Lung (tissue), 12 donors: ENCODE results near the gene LTBP1. TPM values are rescaled to one million over a fixed set of nuclear protein-coding genes. Genes with fewer than 3 reads are reported as not detected.
A peak's percentile ranks its signal among the peaks of the same experiment; 100 is the strongest.

Source experiments
- ATAC-seq: fragments of 200-7000 bp; cut with Tn5 transposase; one replicate; pipeline ENCODE4 v1.9.1; 2020; ENCODE audit warnings: moderate number of reproducible peaks; ENCODE audit not compliant: insufficient read depth, low FRiP score
- DNase-seq, 3 donors: peaks; one replicate each; pipeline ENCODE4 v3.0.0-alpha.2; 2013 to 2017
- H3K27ac ChIP-seq, 2 donors: one replicate each; pipeline ENCODE4 v1.5.1; 2013; ENCODE audit warnings: mild to moderate bottlenecking in 2 of 2, moderate library complexity in 2 of 2, control low read depth in 1 of 2, inconsistent platforms in 1 of 2, low read depth in 1 of 2, low read length in 1 of 2
- H3K27me3 ChIP-seq, 3 donors: one replicate each; pipeline ENCODE4 v1.5.1; 2013; ENCODE audit warnings: low read length in 2 of 3; ENCODE audit not compliant: control insufficient read depth in 3 of 3, insufficient read depth in 3 of 3
- H3K36me3 ChIP-seq, 4 donors: one replicate each; pipeline ENCODE4 v1.5.1; 2013; ENCODE audit warnings: low read length in 4 of 4, mild to moderate bottlenecking in 1 of 4, moderate library complexity in 1 of 4; ENCODE audit not compliant: control insufficient read depth in 4 of 4, insufficient read depth in 4 of 4
- H3K4me1 ChIP-seq, 5 donors: one replicate each; pipeline ENCODE4 v1.5.1; 2013; ENCODE audit warnings: low read length in 5 of 5, mild to moderate bottlenecking in 2 of 5, moderate library complexity in 1 of 5; ENCODE audit not compliant: control insufficient read depth in 5 of 5, insufficient read depth in 5 of 5
- H3K4me3 ChIP-seq: one replicate; pipeline ENCODE4 v1.5.1; 2013; ENCODE audit warnings: mild to moderate bottlenecking, control low read depth, moderate library complexity
- H3K9ac ChIP-seq, 2 donors: one replicate each; pipeline ENCODE4 v1.5.1; 2013; ENCODE audit warnings: low read length in 2 of 2, control low read depth in 1 of 2; ENCODE audit not compliant: insufficient read depth in 1 of 2
- H3K9me3 ChIP-seq, 4 donors: one replicate each; pipeline ENCODE4 v1.5.1; 2013; ENCODE audit warnings: low read length in 3 of 4, mild to moderate bottlenecking in 1 of 4, moderate library complexity in 1 of 4; ENCODE audit not compliant: control insufficient read depth in 4 of 4, insufficient read depth in 3 of 4
- WGBS, 2 donors: extraction: QIAGEN DNeasy Blood & Tissue Kit; methylation state at CpG; one replicate each; pipeline ENCODE4 v1.1.7; 2013; 5-methylcytosine and 5-hydroxymethylcytosine counted together
- polyA plus RNA-seq, 2 donors: library from polyadenylated mRNA; stranded (reverse); fragments of 200-250 nt; gene quantifications; one replicate each; pipeline ENCODE4 v1.2.1, GENCODE V29; 2013
- total RNA-seq, 2 donors: library from RNA; depleted of rRNA in 1 of 2; stranded (reverse); fragments of >200 nt in 1 of 2; gene quantifications; one replicate each; pipeline ENCODE4 v1.2.1, GENCODE V29; 2014 to 2021
- TF ChIP-seq, protein P1 (sequence below): IDR thresholded peaks from 2 replicates; pipeline ENCODE4 v1.5.1; 2012; ENCODE audit warnings: mild to moderate bottlenecking; ENCODE audit errors: control extremely low read depth, extremely low read depth
- donor health status: control.
- donor health status: control.
- donor health status: Bipolar disorder and iron deficiency.
- donor health status: healthy.
- donor health status: DM: yes; HTN: yes; CAD: no.

The LTBP1 gene
- total and polyA plus RNA-seq, 4 donors, result 8.8 to 57.4 (median 28.6) TPM

DNA sequence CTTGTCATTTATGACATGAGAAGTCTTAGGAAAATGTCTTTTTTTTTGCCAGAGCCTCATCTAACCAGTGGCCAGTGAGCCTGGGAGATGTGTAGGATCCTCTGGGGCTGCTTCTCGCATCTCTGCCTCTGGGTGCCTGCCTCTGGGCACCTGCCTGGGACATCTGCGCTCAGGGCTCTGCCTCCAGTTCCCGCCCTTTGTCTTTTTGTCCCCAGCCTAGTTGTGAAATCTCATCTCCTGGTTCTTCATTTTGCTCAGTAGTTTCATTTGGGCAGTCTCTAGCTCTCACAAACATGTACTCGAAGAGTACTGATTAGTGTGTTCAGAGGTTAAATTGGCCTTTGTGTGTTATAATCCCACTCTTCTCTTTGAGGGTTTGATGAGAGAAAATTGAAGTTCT is 92.0 kb downstream of the LTBP1 start:
- no peak overlapping the region for H3K9ac ChIP-seq
- H3K27me3 ChIP-seq, result no peaks in the 10 kb centered on the region
- 87 to 89% methylated on average over 4 of the region's 4 CpGs for WGBS, 2 donors
- no peak overlapping the region for H3K27ac ChIP-seq
- ATAC-seq, result no peak
- H3K4me1 ChIP-seq, result peaks cover 0 to 4% (median 0%) of the 10 kb centered on the region in 5 donors
- H3K9me3 ChIP-seq, result peaks cover 0 to 3% (median 0%) of the 10 kb centered on the region in 4 donors
- DNase-seq, result no peak
- no peak overlapping the region for H3K4me3 ChIP-seq
- TF ChIP-seq, protein P1, sequence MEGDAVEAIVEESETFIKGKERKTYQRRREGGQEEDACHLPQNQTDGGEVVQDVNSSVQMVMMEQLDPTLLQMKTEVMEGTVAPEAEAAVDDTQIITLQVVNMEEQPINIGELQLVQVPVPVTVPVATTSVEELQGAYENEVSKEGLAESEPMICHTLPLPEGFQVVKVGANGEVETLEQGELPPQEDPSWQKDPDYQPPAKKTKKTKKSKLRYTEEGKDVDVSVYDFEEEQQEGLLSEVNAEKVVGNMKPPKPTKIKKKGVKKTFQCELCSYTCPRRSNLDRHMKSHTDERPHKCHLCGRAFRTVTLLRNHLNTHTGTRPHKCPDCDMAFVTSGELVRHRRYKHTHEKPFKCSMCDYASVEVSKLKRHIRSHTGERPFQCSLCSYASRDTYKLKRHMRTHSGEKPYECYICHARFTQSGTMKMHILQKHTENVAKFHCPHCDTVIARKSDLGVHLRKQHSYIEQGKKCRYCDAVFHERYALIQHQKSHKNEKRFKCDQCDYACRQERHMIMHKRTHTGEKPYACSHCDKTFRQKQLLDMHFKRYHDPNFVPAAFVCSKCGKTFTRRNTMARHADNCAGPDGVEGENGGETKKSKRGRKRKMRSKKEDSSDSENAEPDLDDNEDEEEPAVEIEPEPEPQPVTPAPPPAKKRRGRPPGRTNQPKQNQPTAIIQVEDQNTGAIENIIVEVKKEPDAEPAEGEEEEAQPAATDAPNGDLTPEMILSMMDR, result no peak
- no peaks in the 10 kb centered on the region for H3K36me3 ChIP-seq

DNA sequence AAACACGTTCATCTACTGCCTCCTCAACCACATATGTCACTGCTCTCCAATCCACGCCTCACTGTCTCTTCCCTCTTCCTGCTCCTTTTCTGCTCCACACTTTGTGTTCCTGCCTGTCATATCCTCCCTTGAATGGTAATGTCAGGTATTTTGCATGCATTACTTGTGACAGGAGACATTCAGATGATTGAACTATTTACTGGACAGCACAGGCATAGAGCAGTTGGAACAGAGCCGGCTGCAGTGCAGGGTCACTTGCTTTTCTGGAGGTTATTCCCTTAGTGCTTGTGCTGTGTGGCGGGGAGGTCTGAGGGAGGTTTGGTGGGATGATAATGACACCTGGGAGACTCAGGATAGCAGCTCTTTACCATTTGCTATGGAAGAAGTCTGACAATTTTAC is 93.8 kb downstream of the LTBP1 start:
- ATAC-seq, result no peak
- WGBS, 2 donors, result 91 to 93% methylated on average over 4 of the region's 4 CpGs

DNA sequence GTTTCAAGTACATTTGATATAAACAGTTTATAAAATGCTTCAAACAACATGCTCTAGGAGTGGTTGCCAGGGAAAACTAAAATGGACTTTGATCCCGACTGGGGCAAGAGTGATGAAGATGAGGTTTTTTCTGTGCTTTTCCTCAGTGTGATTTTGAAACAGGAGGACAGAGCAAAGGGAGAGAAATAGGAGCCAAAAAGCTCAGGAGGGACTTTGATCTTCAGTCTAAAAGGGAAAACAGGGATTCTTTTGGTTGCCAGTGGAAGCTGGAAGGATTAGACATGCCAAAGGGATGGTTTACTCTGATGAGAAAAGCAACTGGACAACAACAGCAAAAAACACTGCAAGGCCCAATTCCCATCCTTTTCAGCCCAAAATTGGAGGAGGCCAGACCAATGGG is 95.5 kb downstream of the LTBP1 start:
- WGBS, 2 donors, result 52 to 64% methylated on average over 1 of the region's 1 CpG
- no peak overlapping the region for H3K27ac ChIP-seq
- ATAC-seq, result no peak
- peaks cover 0 to 2% (median 0%) of the 10 kb centered on the region in 5 donors for H3K4me1 ChIP-seq
- peaks cover 0 to 3% (median 0%) of the 10 kb centered on the region in 4 donors for H3K9me3 ChIP-seq
- no peaks in the 10 kb centered on the region for H3K36me3 ChIP-seq
- no peak overlapping the region for H3K9ac ChIP-seq
- H3K27me3 ChIP-seq, result no peaks in the 10 kb centered on the region
- TF ChIP-seq, protein P1, result no peak
- H3K4me3 ChIP-seq, result no peak overlapping the region
- DNase-seq, result peak in 2 of 3 donors; percentile 63 to 68

More for the DNA sequence above, 93.8 kb downstream of the LTBP1 start:
- H3K4me1 ChIP-seq, result peaks cover 0 to 2% (median 0%) of the 10 kb centered on the region in 5 donors
- DNase-seq, result no peak
- no peaks in the 10 kb centered on the region for H3K36me3 ChIP-seq
- H3K9me3 ChIP-seq, result peaks cover 0 to 3% (median 0%) of the 10 kb centered on the region in 4 donors
- TF ChIP-seq, protein P1, result no peak
- no peak overlapping the region for H3K9ac ChIP-seq
- H3K27ac ChIP-seq, result no peak overlapping the region
- H3K4me3 ChIP-seq, result no peak overlapping the region
- H3K27me3 ChIP-seq, result no peaks in the 10 kb centered on the region

DNA sequence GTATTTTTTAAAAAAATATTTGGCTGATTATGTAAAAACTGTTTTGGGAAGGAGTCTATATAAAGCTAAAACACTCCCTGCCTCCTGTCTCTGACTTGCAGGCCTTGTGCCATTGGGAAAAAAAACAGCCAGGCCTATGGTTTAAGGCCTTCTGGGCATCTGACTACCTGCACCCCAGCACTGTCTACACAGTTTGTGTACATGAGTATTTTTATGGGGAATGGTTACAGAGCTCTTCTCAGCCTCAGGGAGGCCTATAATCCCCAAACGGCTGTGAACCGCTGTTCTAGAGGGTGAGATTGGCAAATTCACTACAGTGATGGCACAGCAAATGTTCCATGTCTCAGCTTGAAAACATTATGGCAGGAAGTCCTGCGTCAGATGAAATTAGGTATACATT is 96.1 kb downstream of the LTBP1 start:
- Histone ChIP-seq H3K9me3 (peaks cover 0 to 3% (median 0%) of the 10 kb centered on the region in 4 donors), H3K27me3 (no peaks in the 10 kb centered on the region), H3K27ac (no peak overlapping the region), H3K4me1 (peaks cover 0 to 2% (median 0%) of the 10 kb centered on the region in 5 donors), H3K36me3 (no peaks in the 10 kb centered on the region), H3K4me3 (no peak overlapping the region), H3K9ac (no peak overlapping the region)
- TF ChIP-seq, protein P1, result no peak
- no peak for ATAC-seq
- no peak for DNase-seq
- WGBS, 2 donors, result 90 to 95% methylated on average over 3 of the region's 3 CpGs
